Prostate gland (tissue), 2 donors: ENCODE measurements around the gene CERS6. TPM values are rescaled to one million over a fixed set of nuclear protein-coding genes. Genes with fewer than 3 reads are reported as not detected.

ENCODE experiments used
- DNase-seq: peaks from one replicate; pipeline ENCODE4 v3.0.0-alpha.2; 2019; ENCODE audit warnings: low spot score
- H3K27ac ChIP-seq, 2 donors: fragments of 200-600 bp; sonication (generic); 2 replicates each; pipeline ENCODE4 v1.5.1; 2017 to 2019
- H3K27me3 ChIP-seq: fragments of 200-600 bp; sonication (generic); replicated peaks from 2 replicates; pipeline ENCODE4 v1.5.1; 2019; ENCODE audit not compliant: insufficient read depth
- H3K36me3 ChIP-seq, 2 donors: fragments of 200-600 bp; sonication (generic); 1 replicate in 1 of 2; 2 replicates in 1 of 2; pipeline versions ENCODE4 v1.5.1 to v1.8.1; 2017 to 2019
- H3K4me1 ChIP-seq: fragments of 200-600 bp; sonication (generic); replicated peaks from 2 replicates; pipeline ENCODE4 v1.5.1; 2019
- H3K4me3 ChIP-seq, 2 donors: fragments of 200-600 bp; sonication (generic); 2 replicates each; pipeline ENCODE4 v1.5.1; 2017 to 2019
- H3K9me3 ChIP-seq: fragments of 200-600 bp; sonication (generic); 2 replicates; pipeline ENCODE4 v1.5.1; 2017
- POLR2A ChIP-seq: fragments of 450-650 bp; IDR thresholded peaks from one replicate; pipeline ENCODE4 v1.6.1; 2016; ENCODE audit warnings: antibody characterized with exemption, mild to moderate bottlenecking
- POLR2AphosphoS5 ChIP-seq: sonication (generic); formaldehyde crosslinking; IDR thresholded peaks from one replicate; pipeline ENCODE4 v1.6.1; 2017; ENCODE audit warnings: antibody characterized with exemption
- WGBS: methylation state at CpG from one replicate; pipeline ENCODE4 v1.1.5; 2018; 5-methylcytosine and 5-hydroxymethylcytosine counted together
- intact Hi-C: fragments of 100-400 bp; cut with DNase I; formaldehyde crosslinking; loops from one replicate; pipeline ENCODE4 v1.14.2; 2022
- total RNA-seq, 2 donors: library from RNA; depleted of rRNA; stranded (reverse); fragments of >200 nt; gene quantifications; one replicate each; pipeline ENCODE4 v1.1.0, GENCODE V29; 2016
- TF ChIP-seq, protein P1 (sequence below), 4 experiments: fragments of 200-600 bp in 2 of 4; fragments of 450-650 bp in 2 of 4; sonication (generic) in 2 of 4; IDR thresholded peaks; 1 replicate in 3 of 4; 2 replicates in 1 of 4; pipeline ENCODE4 v1.5.1; 2016 to 2019; ENCODE audit warnings: antibody characterized with exemption in 4 of 4, mild to moderate bottlenecking in 2 of 4, moderate library complexity in 2 of 4

Gene CERS6
- total RNA-seq, 2 donors from 2014 or later, result 30.1 to 67.8 TPM

- Histone ChIP-seq H3K27me3 (no peaks in the 10 kb centered on the region), H3K36me3 (no peaks in the 10 kb centered on the region), H3K9me3 (no peaks in the 10 kb centered on the region), H3K4me1 (no peaks in the 10 kb centered on the region), H3K27ac (no peak overlapping the region), H3K4me3 (no peak overlapping the region)
- intact Hi-C loops, result no loop called here
- WGBS, result 52% methylated on average over 2 of the region's 2 CpGs
- DNase-seq, result no peak
- TF ChIP-seq POLR2AphosphoS5 (no peak), POLR2A (no peak)
These were observed 31.7 kb upstream of the CERS6 start for GRCh38 chr2:168424112-168424951.

GRCh38 chr2:168424971-168425370, 31.1 kb upstream of the CERS6 start:
- TF ChIP-seq, protein P1, sequence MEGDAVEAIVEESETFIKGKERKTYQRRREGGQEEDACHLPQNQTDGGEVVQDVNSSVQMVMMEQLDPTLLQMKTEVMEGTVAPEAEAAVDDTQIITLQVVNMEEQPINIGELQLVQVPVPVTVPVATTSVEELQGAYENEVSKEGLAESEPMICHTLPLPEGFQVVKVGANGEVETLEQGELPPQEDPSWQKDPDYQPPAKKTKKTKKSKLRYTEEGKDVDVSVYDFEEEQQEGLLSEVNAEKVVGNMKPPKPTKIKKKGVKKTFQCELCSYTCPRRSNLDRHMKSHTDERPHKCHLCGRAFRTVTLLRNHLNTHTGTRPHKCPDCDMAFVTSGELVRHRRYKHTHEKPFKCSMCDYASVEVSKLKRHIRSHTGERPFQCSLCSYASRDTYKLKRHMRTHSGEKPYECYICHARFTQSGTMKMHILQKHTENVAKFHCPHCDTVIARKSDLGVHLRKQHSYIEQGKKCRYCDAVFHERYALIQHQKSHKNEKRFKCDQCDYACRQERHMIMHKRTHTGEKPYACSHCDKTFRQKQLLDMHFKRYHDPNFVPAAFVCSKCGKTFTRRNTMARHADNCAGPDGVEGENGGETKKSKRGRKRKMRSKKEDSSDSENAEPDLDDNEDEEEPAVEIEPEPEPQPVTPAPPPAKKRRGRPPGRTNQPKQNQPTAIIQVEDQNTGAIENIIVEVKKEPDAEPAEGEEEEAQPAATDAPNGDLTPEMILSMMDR (IDR thresholded peaks at IDR 0.05), result no peak
- intact Hi-C loops, result no loop called here
- Histone ChIP-seq H3K27ac (no peak overlapping the region), H3K36me3 (no peaks in the 10 kb centered on the region), H3K4me3 (no peak overlapping the region), H3K27me3 (no peaks in the 10 kb centered on the region), H3K9me3 (no peaks in the 10 kb centered on the region), H3K4me1 (no peaks in the 10 kb centered on the region)
- WGBS, result 70% methylated on average over 3 of the region's 3 CpGs
- no peak for DNase-seq

GRCh38 chr2:168426861-168427260, 29.2 kb upstream of the CERS6 start:
- no peak for DNase-seq
- no peaks in the 10 kb centered on the region for H3K9me3 ChIP-seq
- no peaks in the 10 kb centered on the region for H3K36me3 ChIP-seq
- 93% methylated on average over 2 of the region's 2 CpGs for WGBS
- H3K27me3 ChIP-seq, result no peaks in the 10 kb centered on the region
- no peak for TF ChIP-seq POLR2AphosphoS5
- TF ChIP-seq, protein P1 (IDR thresholded peaks at IDR 0.05), result no peak
- TF ChIP-seq POLR2A, result no peak
- intact Hi-C loops, result no loop called here
- no peak overlapping the region for H3K4me3 ChIP-seq
- H3K27ac ChIP-seq, result no peak overlapping the region
- H3K4me1 ChIP-seq, result no peaks in the 10 kb centered on the region

DNA sequence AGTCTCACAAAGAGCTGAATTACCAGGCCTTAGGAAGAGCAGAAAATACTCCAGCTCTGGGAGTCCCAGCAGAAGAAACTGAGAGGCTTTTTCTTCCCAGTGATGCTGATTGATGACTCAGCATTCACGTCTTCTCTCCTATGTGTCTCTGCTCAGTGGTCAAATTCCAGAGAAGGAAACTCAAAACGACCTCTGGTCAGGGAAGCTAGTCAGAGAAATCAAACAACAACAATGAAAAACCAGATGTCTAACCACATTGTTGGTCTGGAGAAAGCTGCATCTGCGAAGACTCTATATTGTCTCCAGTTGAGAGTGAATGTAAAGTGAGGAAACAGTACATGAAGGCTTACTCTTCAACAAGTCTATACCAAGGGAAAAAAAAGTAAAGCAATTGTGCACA, 28.6 kb upstream of the CERS6 start:
- intact Hi-C loops, result no loop called here
- DNase-seq, result no peak
- Histone ChIP-seq H3K27ac (no peak overlapping the region), H3K9me3 (no peaks in the 10 kb centered on the region), H3K4me1 (no peaks in the 10 kb centered on the region), H3K4me3 (no peak overlapping the region), H3K27me3 (no peaks in the 10 kb centered on the region), H3K36me3 (no peaks in the 10 kb centered on the region)
- TF ChIP-seq, protein P1 (IDR thresholded peaks at IDR 0.05), result no peak
- TF ChIP-seq POLR2AphosphoS5 (no peak), POLR2A (no peak)
- 59% methylated on average over 3 of the region's 3 CpGs for WGBS

GRCh38 chr2:168428431-168428830, 27.6 kb upstream of the CERS6 start:
- WGBS, result 92% methylated on average over 3 of the region's 3 CpGs

More at GRCh38 chr2:168428431-168428830, 27.6 kb upstream of the CERS6 start:
- TF ChIP-seq POLR2AphosphoS5 (no peak), POLR2A (no peak)
- TF ChIP-seq, protein P1 (IDR thresholded peaks at IDR 0.05), result no peak
- no peaks in the 10 kb centered on the region for H3K36me3 ChIP-seq
- H3K27me3 ChIP-seq, result no peaks in the 10 kb centered on the region
- H3K4me3 ChIP-seq, result no peak overlapping the region
- no peaks in the 10 kb centered on the region for H3K4me1 ChIP-seq
- DNase-seq, result no peak
- H3K27ac ChIP-seq, result no peak overlapping the region
- intact Hi-C loops, result no loop called here
- H3K9me3 ChIP-seq, result no peaks in the 10 kb centered on the region
